GM21367 (cell line): ENCODE measurements around the gene SAMD14.
A peak's percentile ranks its signal among the peaks of the same experiment; 100 is the strongest.

Source experiments
- ATAC-seq: cut with Tn5 transposase; IDR thresholded peaks from one replicate; pipeline ENCODE4 v1.9.1; 2021; ENCODE audit not compliant: unreplicated experiment

The SAMD14 gene

GRCh38 chr17:50129728-50130558, at the start of gene SAMD14:
SAMD14 (minus strand) TSS chr17:50130160; CDS start chr17:50124959, 5,201 bp downstream.
- no peak for ATAC-seq

- ATAC-seq: peak; percentile 64
Observed at GRCh38 chr17:50177983-50178834, 48.2 kb upstream of the SAMD14 start.

GRCh38 chr17:50177476-50177875, 47.5 kb upstream of the SAMD14 start:
- no peak for ATAC-seq

- ATAC-seq: no peak
Observed at GRCh38 chr17:50176559-50177357, 46.8 kb upstream of the SAMD14 start.

- ATAC-seq: no peak
Observed at GRCh38 chr17:50175035-50175807, 45.3 kb upstream of the SAMD14 start.

- no peak for ATAC-seq
Observed at GRCh38 chr17:50174444-50174843, 44.5 kb upstream of the SAMD14 start.

GRCh38 chr17:50173335-50173941, 43.5 kb upstream of the SAMD14 start:
- ATAC-seq: no peak

GRCh38 chr17:50172936-50173334, 43.0 kb upstream of the SAMD14 start:
- ATAC-seq: no peak

GRCh38 chr17:50172130-50172529, 42.2 kb upstream of the SAMD14 start:
- no peak for ATAC-seq

GRCh38 chr17:50171371-50172071, 41.6 kb upstream of the SAMD14 start:
- ATAC-seq: no peak

GRCh38 chr17:50170662-50171370, 40.9 kb upstream of the SAMD14 start:
- peak; percentile 58 for ATAC-seq

GRCh38 chr17:50169881-50170459, 40.0 kb upstream of the SAMD14 start:
- no peak for ATAC-seq

GRCh38 chr17:50169121-50169764, 39.3 kb upstream of the SAMD14 start:
- no peak for ATAC-seq

- no peak for ATAC-seq
Observed at GRCh38 chr17:50168319-50168718, 38.4 kb upstream of the SAMD14 start.

GRCh38 chr17:50167371-50167770, 37.4 kb upstream of the SAMD14 start:
- no peak for ATAC-seq

- ATAC-seq: no peak
Observed at GRCh38 chr17:50166518-50167181, 36.7 kb upstream of the SAMD14 start.

GRCh38 chr17:50165867-50166517, 36.0 kb upstream of the SAMD14 start, which contains the start of gene SGCA:
SGCA (plus strand) TSS chr17:50166005; CDS start chr17:50166041, 36 bp downstream.
- ATAC-seq: no peak
